CD4-positive, alpha-beta T cell treated with Interleukin-6 at 100 ng/mL for 8 hours (primary cell): Measurements from ENCODE around the gene ZBTB7C.
A peak's percentile ranks its signal among the peaks of the same experiment; 100 is the strongest.

Source experiments
- DNase-seq: peaks from one replicate; pipeline ENCODE4 v3.0.0-alpha.2; 2020; ENCODE audit warnings: mixed read lengths, low spot score

The ZBTB7C gene

DNA sequence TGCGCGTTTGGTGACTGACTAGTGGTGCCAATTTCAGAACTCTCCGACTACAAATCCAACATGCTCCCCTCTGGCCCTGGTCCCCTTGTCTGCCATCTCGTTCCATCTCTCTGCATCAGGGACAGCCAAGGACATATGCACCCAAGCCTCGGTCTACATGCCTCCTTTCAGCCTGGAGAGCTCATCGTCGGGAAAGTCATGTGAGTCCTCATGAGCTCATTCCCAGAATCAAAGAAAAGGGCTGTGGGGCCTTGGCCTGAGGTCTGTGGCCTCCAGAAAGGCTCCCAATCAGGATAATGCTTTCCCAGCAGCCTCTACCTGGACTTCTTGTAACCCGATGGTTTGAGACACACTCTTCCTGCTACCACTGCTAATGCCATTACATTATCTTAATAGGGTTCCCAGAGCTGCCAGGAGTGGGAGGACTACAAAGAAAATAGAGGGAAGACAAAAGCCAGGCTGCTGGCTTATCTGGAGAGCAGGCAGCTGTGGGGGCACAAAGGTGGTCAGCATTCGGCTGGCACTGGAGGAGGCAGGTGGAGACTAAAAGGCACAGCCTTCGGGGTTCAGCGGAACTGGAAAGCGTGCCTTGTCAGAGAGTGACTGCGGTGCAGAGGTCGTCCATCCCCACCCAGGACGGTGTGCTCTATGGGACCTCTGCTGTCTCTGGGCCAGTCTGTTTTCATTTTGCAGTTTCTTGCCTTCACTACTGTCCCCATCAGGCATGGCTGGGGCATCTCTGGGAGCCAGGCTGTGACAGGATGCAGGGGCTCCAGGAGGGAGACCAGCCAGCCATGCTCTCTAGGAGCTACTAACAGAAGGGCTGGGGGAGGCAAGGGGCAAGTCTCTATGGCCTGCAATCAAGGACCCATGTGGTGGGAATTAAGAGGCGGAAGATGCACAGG lies 374.3 kb downstream of the ZBTB7C start:
- no peak for DNase-seq

DNA sequence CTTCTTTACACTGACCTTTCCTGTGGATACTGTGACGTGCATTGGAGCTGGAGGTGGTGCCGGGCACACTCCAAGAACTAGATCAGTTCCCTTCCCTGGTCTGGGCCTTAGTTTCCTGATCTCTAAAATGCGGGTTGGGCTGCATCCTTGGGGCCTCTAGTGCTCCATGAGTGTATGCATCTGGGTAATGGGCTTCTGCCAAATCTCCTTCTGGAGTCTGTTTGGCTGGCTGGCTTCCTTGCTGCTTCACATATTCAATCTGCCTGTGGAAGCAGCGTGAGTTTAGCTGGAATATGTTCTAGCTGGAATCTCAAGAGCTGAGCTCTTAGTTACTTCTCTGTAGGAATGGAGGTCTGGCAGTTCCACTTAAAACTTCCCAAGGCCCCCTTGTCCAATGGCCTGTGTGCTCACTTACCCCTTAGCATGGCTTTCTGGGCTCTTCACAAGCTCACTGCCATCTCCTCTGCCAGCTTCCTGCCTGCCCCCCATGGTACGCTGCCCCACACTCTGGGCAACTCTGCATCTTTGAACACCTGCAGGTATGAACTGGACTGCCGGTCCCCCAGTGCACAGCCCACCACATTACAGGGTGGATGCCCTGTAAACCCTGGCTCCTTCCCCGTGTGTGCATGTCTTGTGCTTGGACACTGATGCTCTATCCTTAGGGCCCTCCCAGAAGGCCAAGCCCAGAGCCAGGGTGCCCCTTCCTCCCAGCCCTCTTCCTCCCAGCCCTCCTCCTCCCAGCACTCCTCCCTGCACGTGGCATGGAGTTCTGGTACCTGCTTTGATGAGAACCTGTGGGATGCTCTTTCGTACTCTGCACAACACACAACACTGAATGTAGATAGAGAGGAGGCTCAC lies 375.2 kb downstream of the ZBTB7C start:
- no peak for DNase-seq

DNA sequence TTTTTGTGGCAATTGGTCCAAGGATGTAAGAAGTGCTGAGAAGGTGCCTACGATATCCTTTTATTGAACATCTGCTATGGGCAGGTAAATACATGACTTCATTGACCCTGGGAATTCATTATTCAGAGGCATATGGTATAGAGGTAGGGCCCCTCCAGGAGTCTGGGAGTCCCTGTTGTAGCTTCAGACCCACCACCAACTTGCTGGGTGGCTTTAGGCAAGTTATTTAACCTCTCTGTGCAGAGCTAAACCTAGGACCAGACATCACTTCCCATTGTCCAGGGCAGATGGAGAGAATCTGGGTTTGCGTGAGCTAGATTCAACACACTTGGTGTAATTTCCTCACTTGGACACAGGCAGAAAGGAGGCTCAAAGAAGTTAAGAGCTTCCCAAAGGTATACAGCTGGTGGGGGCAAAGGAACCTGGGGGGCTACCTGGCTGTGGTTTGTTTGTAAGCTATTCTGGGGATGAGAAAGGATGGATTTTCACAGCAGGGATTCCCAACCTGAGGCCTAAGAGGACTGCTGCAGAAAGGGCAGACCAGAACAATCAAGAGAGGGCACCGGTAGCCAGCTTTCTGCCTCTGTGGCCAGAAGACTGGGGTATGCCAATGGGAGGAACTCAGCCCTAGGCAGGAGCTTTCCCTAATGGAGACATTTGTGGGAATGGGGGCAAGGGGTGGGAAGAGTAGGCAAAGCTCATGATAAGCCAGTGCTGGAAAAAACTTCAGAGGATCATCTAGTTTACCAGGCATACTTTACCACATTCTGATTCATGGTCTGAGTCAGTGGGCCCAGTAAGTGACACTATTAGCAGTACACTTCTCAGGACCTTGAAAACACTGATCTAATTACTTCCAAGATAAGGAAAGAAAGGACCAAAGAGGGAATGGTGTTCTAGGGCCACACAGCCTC lies 376.1 kb downstream of the ZBTB7C start:
- no peak for DNase-seq

DNA sequence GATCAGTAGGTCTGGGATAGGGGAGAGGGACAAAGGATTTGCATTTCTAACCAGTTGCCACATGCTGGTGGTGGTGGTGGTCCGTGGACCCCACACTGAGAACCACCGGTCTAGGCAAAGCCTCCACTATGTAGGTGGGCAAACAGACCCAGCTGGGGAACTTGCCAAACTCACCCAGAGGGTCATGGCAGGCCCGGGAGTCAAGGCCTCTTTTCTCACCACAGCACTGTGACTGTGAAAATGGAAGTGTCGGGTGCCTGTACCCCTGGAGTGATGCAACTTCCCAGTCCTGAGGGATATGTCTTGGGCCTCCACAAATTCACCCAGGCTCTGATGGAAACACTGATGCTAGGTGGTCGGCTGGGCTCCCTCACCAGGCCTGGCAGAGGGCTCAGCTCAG lies 377.5 kb downstream of the ZBTB7C start:
- no peak for DNase-seq

DNA sequence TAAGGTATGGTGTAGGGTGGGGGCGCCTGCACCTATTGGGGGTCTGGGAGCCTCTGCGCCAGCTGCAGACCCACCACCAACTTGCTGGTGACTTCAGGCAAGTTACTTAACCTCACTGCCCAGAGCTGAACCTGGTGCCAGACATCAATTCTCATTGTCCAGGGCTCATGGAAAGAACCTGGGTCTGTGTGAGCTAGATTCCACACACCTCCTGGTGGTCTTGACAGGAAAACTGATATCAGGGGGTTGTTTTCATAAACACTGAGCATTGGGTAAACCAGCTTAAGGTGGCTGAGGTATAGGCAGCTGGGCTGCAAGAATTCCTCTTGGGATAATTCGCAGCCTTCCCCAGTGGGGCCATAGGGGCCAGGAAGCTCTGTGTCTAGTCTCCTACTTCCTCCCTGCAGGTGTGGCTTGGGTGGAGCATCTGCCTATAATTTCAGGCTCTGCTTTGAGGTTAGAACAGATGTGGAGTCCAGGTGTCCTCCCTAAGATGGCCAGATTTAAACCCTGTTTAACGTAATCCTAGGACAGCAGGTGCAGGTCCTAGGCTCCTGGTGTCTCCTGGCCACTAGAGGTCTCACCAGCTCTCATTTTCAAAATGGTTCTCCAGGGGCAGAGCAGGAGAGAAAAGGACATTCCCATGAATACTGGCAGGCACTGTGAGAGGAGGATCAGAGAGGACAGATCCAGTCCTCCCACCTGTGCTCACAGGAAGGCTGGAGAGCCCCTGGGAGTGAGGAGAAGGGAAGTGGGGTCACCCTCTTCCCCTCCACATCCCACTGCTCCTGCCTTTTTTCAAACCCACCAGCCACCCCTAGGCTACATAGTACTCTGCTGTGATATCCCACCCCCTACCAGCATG lies 378.3 kb downstream of the ZBTB7C start:
- DNase-seq = no peak

DNA sequence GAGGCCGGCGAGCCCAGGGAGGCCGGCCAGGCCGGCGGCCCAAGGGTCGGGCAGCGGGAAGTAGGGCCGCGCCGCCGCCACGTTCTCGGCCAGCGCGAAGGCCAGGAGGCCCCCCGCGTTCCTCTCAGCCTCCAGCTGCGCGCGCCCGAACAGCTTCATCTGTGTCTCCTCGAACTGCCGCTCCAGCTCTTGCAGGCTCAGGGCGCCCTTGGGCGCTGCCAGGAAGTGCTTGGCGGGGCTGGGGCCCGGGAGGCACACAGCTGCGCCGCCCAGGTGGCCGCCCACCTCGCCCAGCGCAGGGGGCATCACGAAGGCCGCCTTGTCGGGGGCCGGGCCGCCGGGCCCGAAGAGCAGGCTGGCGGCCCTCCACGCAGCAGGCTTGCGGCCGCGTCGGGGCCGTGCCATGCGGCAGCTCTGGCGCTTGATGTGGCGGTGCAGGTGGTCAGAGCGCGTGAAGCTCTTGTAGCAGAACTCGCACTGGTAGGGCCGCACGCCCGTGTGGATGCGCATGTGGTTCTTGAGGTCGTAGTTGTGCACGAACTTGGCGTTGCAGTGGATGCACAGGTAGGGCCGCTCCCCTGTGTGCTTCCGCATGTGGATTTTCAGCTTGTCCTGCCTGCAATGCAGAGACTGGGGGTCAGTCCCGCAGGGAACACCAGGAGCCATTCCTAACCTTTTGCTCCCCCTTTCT lies 379.7 kb downstream of the ZBTB7C start:
- DNase-seq = no peak

DNA sequence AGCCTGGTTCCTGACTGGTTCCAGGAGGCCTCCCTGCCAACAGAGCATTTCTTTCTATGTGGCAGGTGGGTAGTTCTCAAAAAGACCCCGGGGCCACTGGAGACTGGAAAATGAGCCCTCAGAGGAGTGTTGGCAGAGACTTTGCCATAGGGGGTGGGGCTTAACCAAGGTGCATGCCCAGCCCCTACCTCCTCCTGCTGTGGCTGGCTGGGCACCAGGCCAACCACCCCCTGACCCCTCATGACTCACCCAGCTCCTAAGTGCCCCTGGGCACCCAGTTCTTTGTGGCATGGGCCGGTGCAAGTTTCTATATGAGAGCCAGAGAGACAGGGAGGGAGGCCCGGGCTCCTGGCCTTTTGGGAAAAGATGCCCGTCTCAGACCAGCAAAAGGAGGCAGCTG lies 380.5 kb downstream of the ZBTB7C start:
- DNase-seq = no peak

DNA sequence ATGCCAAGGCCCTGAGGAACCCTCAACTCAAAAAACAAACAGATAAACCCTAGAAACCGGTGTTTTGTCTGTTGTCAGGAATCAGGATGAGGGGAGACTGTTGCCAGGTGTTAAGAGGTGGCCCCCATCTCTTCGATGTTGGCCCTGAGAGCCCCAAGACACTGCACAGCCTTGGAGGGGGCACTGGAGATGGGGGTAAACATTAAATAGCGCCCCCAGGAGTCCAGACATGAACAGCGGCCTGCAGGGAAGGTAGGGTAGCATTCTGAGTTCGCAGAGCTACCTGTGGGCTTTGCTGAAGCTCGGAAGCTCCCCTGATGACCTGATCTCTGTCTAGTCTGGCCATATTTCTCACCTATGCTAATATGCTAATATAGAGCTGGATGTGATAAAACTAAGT lies 381.1 kb downstream of the ZBTB7C start:
- DNase-seq = no peak

DNA sequence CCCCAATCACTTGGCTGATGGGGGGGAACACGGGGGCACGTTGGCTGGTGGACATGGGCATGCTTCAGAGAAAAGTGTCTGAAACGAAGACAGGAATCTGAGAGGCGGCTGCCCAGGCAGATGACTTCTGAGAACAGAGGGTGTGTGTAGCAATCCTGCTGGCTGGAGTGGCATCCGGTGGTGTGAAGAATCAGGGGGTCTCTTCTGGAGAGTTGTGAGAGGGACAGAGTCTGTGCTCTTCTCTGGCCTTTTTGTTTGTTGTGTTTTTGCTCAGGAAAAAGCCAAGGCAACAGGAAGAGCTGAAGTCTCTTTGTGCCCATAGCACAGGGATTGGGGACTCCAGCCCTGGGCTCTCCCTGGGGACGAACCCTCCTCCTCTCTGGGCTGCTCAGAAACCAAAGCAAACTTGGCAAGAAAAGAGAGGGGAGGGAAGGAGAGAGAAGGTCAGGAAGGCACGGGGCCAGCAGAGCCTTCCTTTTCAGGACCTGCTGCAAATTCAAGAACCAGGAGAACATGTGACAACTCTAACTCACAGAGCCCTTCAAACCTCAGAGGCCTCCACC lies 381.7 kb downstream of the ZBTB7C start:
- no peak for DNase-seq

DNA sequence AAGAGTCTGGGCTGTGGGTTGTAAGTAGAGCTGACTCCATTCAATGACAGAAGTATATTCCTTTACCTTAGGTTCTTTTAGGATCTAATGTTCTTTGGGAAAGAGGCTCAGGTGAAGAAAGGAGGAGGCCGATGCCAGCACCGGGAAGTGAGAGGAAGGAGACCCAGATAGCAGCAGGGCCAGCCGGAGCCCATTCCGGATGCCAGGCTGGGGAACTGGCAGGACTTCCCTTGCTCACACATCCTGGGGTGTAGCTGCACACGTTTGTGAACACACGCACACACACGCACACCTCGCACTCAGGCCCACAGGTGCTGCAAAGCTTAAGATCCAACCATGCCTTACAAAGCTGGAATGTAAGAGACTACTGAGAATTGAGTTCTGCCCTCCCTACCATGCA lies 383.0 kb downstream of the ZBTB7C start:
- DNase-seq = no peak

DNA sequence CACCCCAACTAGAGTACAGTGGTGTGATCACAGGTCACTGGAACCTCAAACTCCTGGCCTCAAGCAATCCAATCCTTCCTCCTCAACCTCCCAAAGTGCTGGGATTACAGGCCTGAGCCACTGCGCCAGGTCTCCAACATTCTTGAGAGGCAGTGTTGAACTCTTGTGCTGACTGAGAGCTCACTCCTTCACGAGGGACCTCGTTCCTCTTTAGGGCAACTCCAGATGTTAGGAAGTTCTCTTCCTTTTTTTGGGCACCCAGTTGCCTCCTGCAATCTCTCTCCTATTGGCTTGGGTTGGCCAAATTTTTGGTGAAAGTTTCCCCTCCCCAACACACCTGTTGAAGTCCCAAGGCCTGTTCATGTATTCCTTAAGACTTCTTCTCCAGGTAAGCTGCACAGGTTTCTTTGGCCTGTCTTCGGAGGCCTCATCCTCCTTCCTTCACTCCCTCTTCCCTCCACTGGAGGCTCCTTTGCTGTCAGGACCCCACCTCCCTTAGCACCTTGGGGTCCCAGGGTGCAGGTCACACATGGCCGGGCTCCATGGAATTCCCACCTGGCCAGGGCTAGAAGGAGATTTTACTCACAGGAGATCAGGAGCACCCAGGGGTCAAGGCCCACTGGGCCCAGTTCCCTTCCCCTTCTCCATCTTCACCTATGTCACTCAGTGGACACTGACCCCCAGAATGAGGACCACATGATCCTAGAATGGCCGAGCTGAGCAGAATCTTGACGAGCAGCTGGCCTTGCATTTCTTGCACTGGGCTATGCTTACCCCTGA lies 384.1 kb downstream of the ZBTB7C start:
- no peak for DNase-seq

DNA sequence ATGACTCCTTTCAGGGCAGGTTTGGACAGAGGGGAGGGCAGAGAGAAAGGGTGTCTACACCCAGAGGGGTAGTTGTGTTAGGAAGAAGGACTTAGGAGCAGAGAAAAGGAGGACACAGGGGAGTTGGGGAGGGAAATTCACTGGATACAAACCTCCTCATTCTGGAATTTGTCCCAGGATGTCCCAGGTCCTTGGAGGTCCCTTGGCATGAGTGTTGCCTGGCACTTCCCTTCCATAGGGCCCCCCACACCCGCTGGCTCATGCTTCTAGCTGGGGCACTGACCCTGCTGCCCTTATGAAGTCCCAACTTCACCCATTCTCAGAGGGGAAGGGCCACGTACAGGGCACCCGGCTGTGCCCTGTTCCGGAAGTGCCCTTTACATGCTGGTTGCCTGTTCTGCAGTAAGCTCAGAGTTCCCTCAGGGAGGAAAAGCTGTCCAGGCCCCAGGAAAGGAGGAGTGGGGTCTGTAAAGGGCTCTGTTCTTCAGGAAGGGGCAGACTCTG lies 385.1 kb downstream of the ZBTB7C start:
- no peak for DNase-seq

DNA sequence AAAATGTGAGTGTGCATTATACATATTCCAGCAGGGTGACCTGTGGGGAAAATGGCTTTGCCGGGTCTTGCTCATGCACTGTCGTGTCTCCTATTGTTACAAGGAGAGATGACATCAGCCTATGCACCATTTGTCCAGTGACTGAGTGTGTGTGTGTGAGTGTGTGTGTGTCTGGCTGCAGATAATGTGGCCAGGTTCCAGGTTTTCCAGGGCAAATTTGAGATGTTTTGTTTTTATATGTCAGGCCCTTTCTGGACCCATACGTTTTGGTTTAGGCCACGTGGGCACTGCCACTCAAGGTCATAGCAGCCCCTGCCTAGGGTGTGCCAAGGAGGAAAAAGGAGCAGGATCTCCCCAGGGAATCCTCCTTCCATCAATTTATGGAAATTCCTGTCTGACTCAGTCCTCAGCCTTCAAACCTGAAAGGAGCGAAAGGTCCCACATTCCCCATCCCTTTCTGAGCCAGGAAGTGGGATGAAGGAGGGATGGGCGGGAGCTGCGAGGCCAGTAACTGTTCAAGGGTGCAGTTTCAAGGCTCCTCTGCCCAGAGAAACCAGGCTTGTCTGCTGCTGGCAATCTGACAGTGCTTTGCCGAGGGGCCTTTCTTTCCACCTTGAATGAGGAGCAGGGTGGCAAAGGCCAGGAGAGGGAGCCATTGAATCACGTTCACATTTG lies 385.7 kb downstream of the ZBTB7C start:
- no peak for DNase-seq

DNA sequence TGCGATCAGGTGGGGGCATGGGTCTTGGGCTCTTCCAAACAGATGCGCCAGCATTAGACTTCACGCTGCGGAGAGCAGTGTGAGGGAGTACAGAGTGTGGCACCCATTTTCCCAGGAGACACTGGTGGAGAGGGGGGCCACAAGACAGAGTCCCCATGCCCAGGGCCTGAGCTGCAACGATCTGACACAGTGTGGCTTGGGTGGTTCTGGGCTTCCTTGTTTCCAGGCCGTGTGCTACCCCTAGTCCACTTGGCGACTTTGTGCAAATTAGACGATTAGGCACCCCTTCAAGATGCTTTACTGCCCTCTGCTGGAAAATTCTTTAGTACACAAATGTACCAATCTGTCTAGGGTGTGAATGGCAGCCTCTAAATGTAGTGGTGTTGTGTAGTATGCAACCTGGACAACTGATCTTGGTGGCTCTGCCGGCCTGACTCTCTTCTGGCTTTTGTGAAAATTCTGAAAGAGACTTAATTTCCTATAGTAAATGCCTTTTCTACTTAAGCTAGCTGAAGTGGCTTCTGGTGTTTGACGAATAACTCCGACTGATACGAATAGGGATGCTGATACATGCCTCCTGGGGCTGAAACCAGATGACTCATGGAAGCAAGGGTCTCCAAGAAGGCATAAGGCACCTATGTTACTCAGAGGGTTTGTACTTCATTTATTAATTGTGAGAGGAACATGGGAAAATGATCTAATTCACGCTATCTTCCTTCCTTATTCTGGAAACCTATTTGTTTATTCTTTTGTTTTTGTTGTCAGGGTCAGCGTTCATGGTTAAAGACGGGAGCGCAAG lies 386.5 kb downstream of the ZBTB7C start:
- peak; percentile 35 for DNase-seq

DNA sequence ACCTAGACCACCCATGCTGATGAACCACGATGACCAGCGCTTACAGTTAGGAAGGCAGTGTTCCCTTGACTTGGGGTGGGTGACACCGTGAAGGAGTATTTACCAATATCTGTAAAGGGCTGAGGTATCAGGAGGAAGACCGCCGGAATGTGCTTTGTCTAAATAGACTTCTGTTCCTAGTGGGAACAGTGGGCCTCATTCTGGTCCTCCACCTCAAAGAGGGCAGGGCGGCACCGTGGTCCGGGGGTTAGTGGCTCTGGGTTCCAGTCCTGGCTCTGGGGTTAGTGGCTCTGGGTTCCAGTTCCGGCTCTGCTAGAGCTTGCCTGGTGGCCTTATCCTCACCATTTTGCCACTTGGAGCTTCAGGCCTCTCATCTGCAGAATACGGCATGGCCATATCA lies 387.2 kb downstream of the ZBTB7C start:
- no peak for DNase-seq

DNA sequence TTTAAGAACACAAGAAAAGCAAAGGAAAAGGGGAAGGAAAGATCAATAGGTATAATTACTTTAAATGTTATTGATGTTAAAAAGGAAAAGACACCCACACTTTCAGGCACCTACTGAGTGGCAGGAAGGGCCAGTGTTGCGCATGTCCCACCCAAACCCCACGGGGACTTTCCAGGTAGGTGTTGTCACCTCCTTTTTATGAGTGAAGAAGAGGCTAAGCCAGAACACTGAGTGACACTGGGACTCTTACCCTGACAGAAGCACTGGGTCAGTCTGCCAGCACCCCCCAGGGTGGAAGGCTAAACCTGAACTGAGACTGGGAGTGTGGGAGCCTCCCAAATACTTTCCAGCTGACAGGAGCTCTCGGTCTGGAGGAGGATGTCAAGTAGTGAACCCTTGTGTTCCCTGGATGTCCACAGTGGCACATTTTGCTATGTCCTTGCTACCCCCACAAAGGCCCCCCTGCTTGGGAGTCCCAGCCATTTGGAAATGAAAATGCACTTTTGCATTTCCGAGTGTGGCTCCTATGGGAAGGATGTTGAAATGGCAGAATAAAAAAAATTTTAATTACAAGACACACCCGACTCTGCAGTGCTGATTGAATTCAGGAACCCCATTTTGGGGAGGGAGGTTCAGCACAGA lies 387.8 kb downstream of the ZBTB7C start:
- no peak for DNase-seq
